Activated CD4-positive, CD25-positive, alpha-beta regulatory T cell treated with anti-CD3 and anti-CD28 coated beads, Interleukin-2, amount 50 U/mL, for 24 hours (primary cell): ENCODE measurements around the gene NEK3.
A peak's percentile ranks its signal among the peaks of the same experiment; 100 is the strongest.
"Not testable (repeated sequence)": the region's sequence is repeated elsewhere in the genome, so short reads cannot be mapped to it uniquely, and the experiment has no call there.

ENCODE experiments used
- ATAC-seq, 2 donors: fragments of 150-1000 bp; cut with Tn5 transposase; one replicate each; pipeline ENCODE4 v1.10.0; 2021; ENCODE audit warnings: mild to moderate bottlenecking in 1 of 2, moderate library complexity in 1 of 2

NEK3 gene

GRCh38 chr13:52169839-52170238 is 10.4 kb upstream of the NEK3 start:
- no peak for ATAC-seq

GRCh38 chr13:52165411-52165810 is 6.0 kb upstream of the NEK3 start:
- ATAC-seq = no peak

- ATAC-seq = no peak
Observed at GRCh38 chr13:52164989-52165388, 5.6 kb upstream of the NEK3 start.

GRCh38 chr13:52163878-52164277 is 4.5 kb upstream of the NEK3 start:
- not testable (repeated sequence) for ATAC-seq

- ATAC-seq = no peak
Observed at GRCh38 chr13:52162279-52163101, 3.1 kb upstream of the NEK3 start.

GRCh38 chr13:52161181-52161646 is 1.8 kb upstream of the NEK3 start:
- ATAC-seq = no peak

- no peak for ATAC-seq
Observed at GRCh38 chr13:52160506-52160905, 1.1 kb upstream of the NEK3 start.

- ATAC-seq = no peak
Observed at GRCh38 chr13:52160053-52160452, 656 bp upstream of the NEK3 start.

- ATAC-seq = peak in 1 of 2 donors; percentile 4
Observed at GRCh38 chr13:52158629-52159158, 703 bp downstream of the NEK3 start.

- ATAC-seq = no peak
Observed at GRCh38 chr13:52156724-52157261, 2.6 kb downstream of the NEK3 start.

- ATAC-seq = no peak
Observed at GRCh38 chr13:52155177-52155576, 4.2 kb downstream of the NEK3 start.

GRCh38 chr13:52147225-52147624 is 12.2 kb downstream of the NEK3 start:
- ATAC-seq = no peak

GRCh38 chr13:52141299-52141698 is 18.1 kb downstream of the NEK3 start:
- ATAC-seq = no peak

GRCh38 chr13:52137489-52137888 is 21.9 kb downstream of the NEK3 start:
- no peak for ATAC-seq

GRCh38 chr13:52136763-52137162 is 22.6 kb downstream of the NEK3 start:
- ATAC-seq = no peak

GRCh38 chr13:52130641-52131040 is 28.8 kb downstream of the NEK3 start:
- no peak for ATAC-seq

- peak; percentile 70 to 73 for ATAC-seq
Observed at GRCh38 chr13:52128714-52129700, 30.4 kb downstream of the NEK3 start, which contains the start of gene NEK5. TSS of gene NEK5 (minus strand) at chr13:52129073. CDS start at chr13:52127482, 1,591 bp downstream.

- ATAC-seq = peak; percentile 60 to 68
Observed at GRCh38 chr13:52127783-52128702, 31.4 kb downstream of the NEK3 start.

GRCh38 chr13:52127378-52127777 is 32.0 kb downstream of the NEK3 start:
- ATAC-seq = peak; percentile 5 to 45

- no peak for ATAC-seq
Observed at GRCh38 chr13:52125547-52125946, 33.9 kb downstream of the NEK3 start.

- no peak for ATAC-seq
Observed at GRCh38 chr13:52118595-52118994, 40.8 kb downstream of the NEK3 start.

- ATAC-seq = no peak
Observed at GRCh38 chr13:52118095-52118494, 41.3 kb downstream of the NEK3 start.
